SK-N-SH treated with all-trans-retinoic acid at 6 μM for 48 hours (cell line): Measurements from ENCODE around the gene PPP1R7.

Experiments
- BACH2 ChIP-seq: fragments of 250-450 bp; sonication (Bioruptor Pico); IDR thresholded peaks from 2 replicates; pipeline ENCODE4 v1.9.0; 2021; ENCODE audit warnings: mild to moderate bottlenecking, borderline replicate concordance
- GLIS3 ChIP-seq: fragments of 250-450 bp; sonication (Bioruptor Pico); IDR thresholded peaks from 2 replicates; pipeline ENCODE4 v1.5.0; 2020; ENCODE audit warnings: mild to moderate bottlenecking, moderate library complexity
- ISL1 ChIP-seq: fragments of 250-450 bp; sonication (Bioruptor Pico); IDR thresholded peaks from 2 replicates; pipeline ENCODE4 v2.1.2; 2022; ENCODE audit warnings: mild to moderate bottlenecking, moderate library complexity
- OSR1 ChIP-seq: fragments of 250-450 bp; sonication (Bioruptor Pico); IDR thresholded peaks from 2 replicates; pipeline ENCODE4 v1.8.0; 2022; ENCODE audit warnings: moderate library complexity, mild to moderate bottlenecking, inconsistent platforms
- PPARA ChIP-seq: fragments of 250-450 bp; sonication (Bioruptor Pico); IDR thresholded peaks from 2 replicates; pipeline ENCODE4 v1.5.0; 2020; ENCODE audit warnings: mild to moderate bottlenecking, borderline replicate concordance
- RARB ChIP-seq: fragments of 250-450 bp; sonication (Bioruptor Pico); IDR thresholded peaks from 2 replicates; pipeline ENCODE4 v1.8.0; 2021; ENCODE audit warnings: mild to moderate bottlenecking, moderate library complexity
- ZC3H10 ChIP-seq: fragments of 250-450 bp; sonication (Bioruptor Pico); IDR thresholded peaks from 2 replicates; pipeline ENCODE4 v1.5.1; 2021; ENCODE audit warnings: mild to moderate bottlenecking, moderate library complexity
- ZFP3 ChIP-seq: fragments of 250-450 bp; sonication (Bioruptor Pico); IDR thresholded peaks from 2 replicates; pipeline ENCODE4 v1.5.0; 2020; ENCODE audit warnings: mild to moderate bottlenecking, moderate library complexity
- ZFP30 ChIP-seq: fragments of 450-650 bp; formaldehyde crosslinking; IDR thresholded peaks from 2 replicates; pipeline ENCODE4 v1.5.0; 2022; ENCODE audit warnings: mild to moderate bottlenecking, moderate library complexity
- ZNF565 ChIP-seq: fragments of 450-650 bp; formaldehyde crosslinking; conservative IDR thresholded peaks from 2 replicates; pipeline ENCODE4 v1.5.0; 2020; ENCODE audit warnings: low read depth, mild to moderate bottlenecking, moderate library complexity
- ZNF70 ChIP-seq: fragments of 450-650 bp; formaldehyde crosslinking; IDR thresholded peaks from 2 replicates; pipeline ENCODE4 v1.5.0; 2020; ENCODE audit warnings: mild to moderate bottlenecking, moderate library complexity
- ZNF8 ChIP-seq: fragments of 450-650 bp; formaldehyde crosslinking; IDR thresholded peaks from 2 replicates; pipeline ENCODE4 v1.5.0; 2020; ENCODE audit warnings: mild to moderate bottlenecking, moderate library complexity
- TF ChIP-seq, protein P1 (sequence below): fragments of 250-450 bp; sonication (Bioruptor Pico); IDR thresholded peaks from 2 replicates; pipeline ENCODE4 v1.5.1; 2020; ENCODE audit warnings: low read depth, mild to moderate bottlenecking, moderate library complexity
- TF ChIP-seq, protein P2 (sequence below): fragments of 250-450 bp; sonication (Bioruptor Pico); IDR thresholded peaks from 2 replicates; pipeline ENCODE4 v1.8.0; 2020; ENCODE audit warnings: mild to moderate bottlenecking, moderate library complexity, borderline replicate concordance

DNA sequence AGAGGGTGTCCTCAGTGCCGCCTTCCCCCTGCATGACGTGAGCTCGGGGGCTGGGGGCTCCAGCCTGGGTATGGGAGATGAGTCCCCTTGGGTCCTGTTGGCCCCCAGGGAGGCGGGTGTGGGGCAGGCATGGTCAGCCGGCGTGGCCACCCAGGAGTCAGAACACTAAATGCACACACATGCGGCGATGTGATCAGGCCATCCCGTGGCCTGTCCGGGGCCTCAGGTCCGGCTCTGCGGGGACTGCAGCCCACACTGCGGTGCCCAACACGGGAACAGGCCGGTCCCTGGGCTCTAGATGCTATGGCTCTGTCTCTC is 52.0 kb downstream of the PPP1R7 start:
- TF ChIP-seq ISL1 (no peak), BACH2 (CRISPR knock-in tag) (no peak), ZFP3 (CRISPR knock-in tag) (no peak), ZFP30 (CRISPR knock-in tag) (no peak), OSR1 (CRISPR knock-in tag) (no peak), PPARA (CRISPR knock-in tag) (no peak), ZNF565 (CRISPR knock-in tag) (no peak), GLIS3 (CRISPR knock-in tag) (no peak), ZNF8 (CRISPR knock-in tag) (no peak), RARB (CRISPR knock-in tag) (no peak), ZNF70 (CRISPR knock-in tag) (no peak), ZC3H10 (CRISPR knock-in tag) (no peak)
- TF ChIP-seq, protein P1, sequence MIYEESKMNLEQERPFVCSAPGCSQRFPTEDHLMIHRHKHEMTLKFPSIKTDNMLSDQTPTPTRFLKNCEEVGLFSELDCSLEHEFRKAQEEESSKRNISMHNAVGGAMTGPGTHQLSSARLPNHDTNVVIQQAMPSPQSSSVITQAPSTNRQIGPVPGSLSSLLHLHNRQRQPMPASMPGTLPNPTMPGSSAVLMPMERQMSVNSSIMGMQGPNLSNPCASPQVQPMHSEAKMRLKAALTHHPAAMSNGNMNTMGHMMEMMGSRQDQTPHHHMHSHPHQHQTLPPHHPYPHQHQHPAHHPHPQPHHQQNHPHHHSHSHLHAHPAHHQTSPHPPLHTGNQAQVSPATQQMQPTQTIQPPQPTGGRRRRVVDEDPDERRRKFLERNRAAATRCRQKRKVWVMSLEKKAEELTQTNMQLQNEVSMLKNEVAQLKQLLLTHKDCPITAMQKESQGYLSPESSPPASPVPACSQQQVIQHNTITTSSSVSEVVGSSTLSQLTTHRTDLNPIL (CRISPR knock-in tag): no peak
- TF ChIP-seq, protein P2, sequence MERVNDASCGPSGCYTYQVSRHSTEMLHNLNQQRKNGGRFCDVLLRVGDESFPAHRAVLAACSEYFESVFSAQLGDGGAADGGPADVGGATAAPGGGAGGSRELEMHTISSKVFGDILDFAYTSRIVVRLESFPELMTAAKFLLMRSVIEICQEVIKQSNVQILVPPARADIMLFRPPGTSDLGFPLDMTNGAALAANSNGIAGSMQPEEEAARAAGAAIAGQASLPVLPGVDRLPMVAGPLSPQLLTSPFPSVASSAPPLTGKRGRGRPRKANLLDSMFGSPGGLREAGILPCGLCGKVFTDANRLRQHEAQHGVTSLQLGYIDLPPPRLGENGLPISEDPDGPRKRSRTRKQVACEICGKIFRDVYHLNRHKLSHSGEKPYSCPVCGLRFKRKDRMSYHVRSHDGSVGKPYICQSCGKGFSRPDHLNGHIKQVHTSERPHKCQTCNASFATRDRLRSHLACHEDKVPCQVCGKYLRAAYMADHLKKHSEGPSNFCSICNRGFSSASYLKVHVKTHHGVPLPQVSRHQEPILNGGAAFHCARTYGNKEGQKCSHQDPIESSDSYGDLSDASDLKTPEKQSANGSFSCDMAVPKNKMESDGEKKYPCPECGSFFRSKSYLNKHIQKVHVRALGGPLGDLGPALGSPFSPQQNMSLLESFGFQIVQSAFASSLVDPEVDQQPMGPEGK (CRISPR knock-in tag): no peak
